ENCODE data around the gene CEPT1.

CEPT1 gene

DNA sequence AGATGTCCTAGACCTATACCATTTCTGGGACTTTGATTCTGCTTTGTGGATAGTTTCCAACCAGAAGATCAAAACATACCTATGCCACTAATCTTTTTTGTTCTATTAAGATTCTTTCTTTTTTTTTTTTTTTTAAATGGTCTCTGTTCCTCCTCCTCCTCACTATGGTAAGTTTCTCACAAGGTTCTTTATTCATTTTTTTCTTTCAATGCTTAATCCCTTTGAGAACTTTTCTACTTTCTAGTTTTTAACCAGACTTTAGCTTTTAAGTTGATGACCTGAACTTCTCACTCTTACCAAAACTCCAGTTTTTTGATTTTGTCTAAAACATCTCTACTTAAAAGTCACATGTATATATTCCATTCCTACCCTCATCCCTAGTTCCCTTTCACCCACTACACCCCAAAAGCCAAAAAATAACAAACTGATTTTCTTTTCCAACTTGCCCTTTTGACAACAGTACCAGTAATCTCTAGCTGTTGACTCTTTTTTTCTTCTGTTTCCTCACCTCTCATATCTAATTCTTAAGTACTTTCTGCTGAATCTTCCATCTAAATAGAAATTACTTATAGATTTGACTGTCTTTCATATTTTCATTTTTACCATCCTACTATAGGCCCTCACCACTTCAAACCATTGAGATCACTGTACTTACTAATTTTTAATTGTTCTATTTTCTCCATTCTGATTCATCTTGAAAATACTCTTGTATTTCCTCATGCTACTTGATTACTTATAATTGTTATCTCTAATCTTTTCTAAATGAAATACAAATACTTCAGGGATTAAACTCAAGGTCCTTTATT is 6.1 kb downstream of the CEPT1 start:
- no peak for DNase-seq (ENCODE audit: low read depth, low spot score)

DNA sequence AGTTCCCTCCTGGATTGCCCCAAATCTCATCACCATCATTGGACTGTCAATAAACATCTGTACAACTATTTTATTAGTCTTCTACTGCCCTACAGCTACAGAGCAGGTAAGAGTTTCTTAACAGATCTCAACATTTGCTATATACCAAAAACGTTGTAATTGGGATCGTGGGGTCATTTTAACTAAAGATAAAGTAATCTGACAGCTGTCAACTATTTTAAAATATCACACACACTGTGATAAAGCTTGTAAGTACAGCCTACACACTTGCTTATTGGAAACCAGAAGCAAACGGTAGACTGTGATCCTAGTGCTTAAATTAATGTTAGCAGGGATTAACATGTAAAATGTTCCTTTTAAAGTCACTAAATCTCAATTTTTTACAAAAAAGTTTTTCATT is 7.9 kb downstream of the CEPT1 start:
- DNase-seq (ENCODE audit: low read depth, low spot score) = no peak

- no peak for DNase-seq (ENCODE audit: low read depth, low spot score)
Observed at GRCh38 chr1:111148376-111148881, 8.4 kb downstream of the CEPT1 start.

DNA sequence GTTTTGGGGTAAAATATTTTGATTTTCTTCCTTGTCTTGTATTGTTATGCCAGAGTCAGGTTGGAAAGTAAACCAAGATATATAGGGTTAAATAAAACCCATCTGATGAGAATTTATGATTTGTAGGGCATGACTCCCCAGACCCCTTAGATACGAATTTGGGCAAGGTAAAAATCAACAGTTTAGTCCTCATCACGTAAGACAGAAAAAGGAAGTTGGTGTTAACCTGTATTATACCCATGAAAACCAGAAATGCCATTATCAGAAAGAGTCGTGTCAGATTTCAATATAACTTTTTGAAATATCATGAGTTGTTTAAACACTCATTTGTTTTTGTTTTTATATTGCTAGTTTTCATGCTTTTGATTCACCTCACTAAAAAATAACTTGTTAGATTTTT is 11.8 kb downstream of the CEPT1 start:
- DNase-seq (ENCODE audit: low read depth, low spot score) = no peak

- DNase-seq (ENCODE audit: low read depth, low spot score) = no peak
Observed at GRCh38 chr1:111154021-111154999, 14.3 kb downstream of the CEPT1 start.

DNA sequence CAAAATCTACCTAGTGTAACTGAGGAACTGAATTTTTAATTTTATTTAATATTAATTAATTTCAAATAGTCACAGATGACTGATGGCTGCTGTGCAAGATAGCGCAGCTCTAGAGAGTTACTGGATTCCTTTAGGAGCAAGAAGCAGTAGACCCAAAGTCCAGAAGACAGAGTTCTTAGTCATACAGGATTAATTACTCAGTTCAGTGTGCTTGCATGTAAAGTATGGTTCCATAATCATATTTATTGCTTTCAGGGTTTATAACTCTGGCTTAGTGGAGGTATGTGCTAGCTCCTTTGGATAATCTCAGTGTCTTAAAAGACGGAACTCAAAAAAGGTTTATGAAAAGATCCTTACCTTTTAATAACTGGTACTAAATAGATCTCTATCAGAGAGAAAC is 17.4 kb downstream of the CEPT1 start:
- no peak for DNase-seq (ENCODE audit: low read depth, low spot score)

GRCh38 chr1:111161843-111162487 is 21.9 kb downstream of the CEPT1 start:
- DNase-seq (ENCODE audit: low read depth, low spot score) = no peak

- no peak for DNase-seq (ENCODE audit: low read depth, low spot score)
Observed at GRCh38 chr1:111162488-111162880, 22.5 kb downstream of the CEPT1 start.

- no peak for DNase-seq (ENCODE audit: low read depth, low spot score)
Observed at GRCh38 chr1:111163363-111163762, 23.3 kb downstream of the CEPT1 start.

- DNase-seq (ENCODE audit: low read depth, low spot score) = no peak
Observed at GRCh38 chr1:111164151-111164550, 24.1 kb downstream of the CEPT1 start.

DNA sequence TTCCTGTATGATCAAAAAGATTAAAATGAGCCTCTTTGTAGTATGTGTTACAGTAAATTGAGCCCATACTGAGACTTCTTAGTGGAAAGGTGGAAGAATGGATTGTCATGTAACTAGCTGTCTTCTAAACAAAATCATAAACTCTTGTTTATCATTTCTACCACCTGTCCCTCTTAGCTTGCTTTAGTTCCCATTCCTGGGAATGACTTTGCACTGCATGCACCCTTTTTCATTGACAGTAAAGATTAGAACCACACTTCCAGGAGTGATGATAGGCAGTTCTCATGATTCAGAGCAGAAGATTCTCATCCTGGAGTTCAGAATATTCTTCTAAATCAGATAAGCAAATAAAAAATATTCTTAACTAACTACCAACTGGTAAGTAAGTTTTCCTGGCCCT is 32.4 kb downstream of the CEPT1 start:
- no peak for DNase-seq (ENCODE audit: low read depth, low spot score)

DNA sequence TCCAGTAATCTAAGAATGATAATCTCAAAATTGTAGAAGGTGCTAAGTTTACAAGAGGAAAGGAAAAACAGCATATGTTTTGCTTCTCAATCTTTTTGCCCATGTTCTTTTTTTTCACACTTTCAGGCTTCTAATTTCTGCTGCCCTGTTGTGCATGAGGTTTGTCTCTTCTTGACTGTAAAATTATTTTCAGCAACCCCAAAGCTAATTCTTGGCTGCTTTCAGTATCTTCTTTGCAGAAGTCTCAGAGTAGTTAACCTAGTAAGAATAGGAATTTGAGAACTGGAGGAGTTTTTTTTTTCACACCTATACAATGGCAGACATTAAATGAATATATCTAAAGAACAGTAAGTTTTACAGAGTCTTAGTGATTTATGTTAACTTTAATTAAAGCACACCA is 34.0 kb downstream of the CEPT1 start:
- DNase-seq (ENCODE audit: low read depth, low spot score) = no peak

GRCh38 chr1:111175349-111175748 is 35.3 kb downstream of the CEPT1 start:
- DNase-seq (ENCODE audit: low read depth, low spot score) = no peak

GRCh38 chr1:111176678-111177077 is 36.7 kb downstream of the CEPT1 start:
- no peak for DNase-seq (ENCODE audit: low read depth, low spot score)

DNA sequence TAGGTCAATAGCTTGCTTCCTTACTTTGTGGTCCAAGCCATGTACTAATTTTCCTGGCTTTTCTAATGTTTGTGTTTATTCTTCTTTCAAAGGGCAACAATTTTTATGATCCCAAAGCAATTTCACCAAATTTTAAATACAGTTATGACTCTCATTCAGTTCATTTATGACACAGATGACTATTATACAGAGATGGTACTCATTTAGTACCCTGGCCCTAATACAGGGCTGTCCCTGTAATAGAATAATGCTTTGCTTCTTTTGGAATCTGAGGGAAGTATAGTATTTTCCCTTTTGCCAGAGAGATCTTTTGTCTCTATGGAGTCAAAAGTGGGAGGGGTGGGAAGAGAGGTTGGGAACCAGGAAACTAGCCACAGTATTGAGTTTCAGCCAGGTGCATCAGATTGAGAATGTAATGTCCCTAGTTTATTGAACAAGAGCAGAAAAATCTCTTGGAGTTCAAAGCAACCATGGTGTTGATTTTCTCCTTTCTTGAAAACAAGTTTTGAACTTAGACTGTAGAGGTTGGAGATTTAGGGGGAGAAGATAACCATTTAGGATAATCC is 40.0 kb downstream of the CEPT1 start:
- no peak for DNase-seq (ENCODE audit: low read depth, low spot score)

- DNase-seq (ENCODE audit: low read depth, low spot score) = no peak
Observed at GRCh38 chr1:111182052-111182451, 42.0 kb downstream of the CEPT1 start.

GRCh38 chr1:111183308-111184069 is 43.5 kb downstream of the CEPT1 start:
- DNase-seq (ENCODE audit: low read depth, low spot score) = no peak

DNA sequence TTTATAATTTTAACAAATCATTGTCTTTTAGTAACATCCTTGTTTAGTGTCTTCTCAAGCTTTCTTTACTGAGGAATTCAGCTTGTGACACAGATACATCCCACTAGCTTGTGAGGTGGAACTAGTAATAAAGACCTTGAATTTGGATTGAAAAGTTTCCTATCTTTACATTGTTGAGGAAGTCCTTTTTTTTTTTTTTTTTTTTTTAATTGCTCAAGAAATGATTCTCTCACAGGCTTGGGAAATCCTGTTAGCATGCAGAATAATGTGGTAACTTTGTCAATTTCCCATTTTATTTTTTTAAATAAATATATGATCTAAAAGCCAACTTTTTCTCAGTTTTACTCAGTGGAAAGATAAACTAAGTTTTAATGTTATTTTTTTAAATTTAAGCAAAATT is 44.6 kb downstream of the CEPT1 start:
- no peak for DNase-seq (ENCODE audit: low read depth, low spot score)

DNA sequence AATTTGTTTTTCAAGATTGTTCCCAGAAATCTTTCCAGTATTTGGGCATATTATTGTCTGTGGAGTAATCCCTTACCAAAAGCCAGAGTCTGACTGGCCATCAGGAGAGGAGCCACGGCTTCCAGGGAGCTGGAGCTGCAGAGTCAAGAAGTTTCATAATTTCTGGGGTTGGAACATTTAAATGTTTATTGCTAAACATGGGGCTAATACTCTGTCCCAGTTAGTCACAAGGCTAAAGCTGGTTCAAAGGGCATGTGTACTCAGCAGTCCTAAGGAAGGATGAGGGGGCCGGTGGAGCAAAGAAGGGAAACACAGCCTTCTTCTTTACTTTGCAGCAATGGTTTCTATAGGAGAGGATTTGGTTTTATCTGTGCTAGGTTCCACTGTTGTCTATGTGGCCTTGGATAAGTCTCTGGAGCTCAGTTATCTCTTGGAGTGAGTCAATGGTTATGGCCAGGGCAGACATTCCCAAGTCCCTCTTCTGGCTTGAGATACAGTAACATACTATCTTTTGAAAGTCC is 51.0 kb downstream of the CEPT1 start:
- no peak for DNase-seq (ENCODE audit: low read depth, low spot score)

GRCh38 chr1:111191496-111191895 is 51.5 kb downstream of the CEPT1 start:
- DNase-seq (ENCODE audit: low read depth, low spot score) = no peak

GRCh38 chr1:111192074-111192473 is 52.1 kb downstream of the CEPT1 start:
- DNase-seq (ENCODE audit: low read depth, low spot score) = no peak

All from activated naive CD8-positive, alpha-beta T cell treated with anti-CD3 and anti-CD28 coated beads, Interleukin-2, amount 50 U/mL, for 16 hours (primary cell).